GM19043 (cell line): ENCODE data around the gene NAPA.

Source experiments
- ATAC-seq: cut with Tn5 transposase; IDR thresholded peaks from one replicate; pipeline ENCODE4 v1.9.1; 2021; ENCODE audit warnings: low read depth; ENCODE audit not compliant: unreplicated experiment

The NAPA gene

GRCh38 chr19:47514869-47515588 lies at the start of gene NAPA:
TSS of gene NAPA (minus strand) at chr19:47515063. CDS start at chr19:47514940, 123 bp downstream.
- ATAC-seq, result peak; percentile 65

GRCh38 chr19:47564081-47564480 lies 49.2 kb upstream of the NAPA start:
- ATAC-seq, result no peak

DNA sequence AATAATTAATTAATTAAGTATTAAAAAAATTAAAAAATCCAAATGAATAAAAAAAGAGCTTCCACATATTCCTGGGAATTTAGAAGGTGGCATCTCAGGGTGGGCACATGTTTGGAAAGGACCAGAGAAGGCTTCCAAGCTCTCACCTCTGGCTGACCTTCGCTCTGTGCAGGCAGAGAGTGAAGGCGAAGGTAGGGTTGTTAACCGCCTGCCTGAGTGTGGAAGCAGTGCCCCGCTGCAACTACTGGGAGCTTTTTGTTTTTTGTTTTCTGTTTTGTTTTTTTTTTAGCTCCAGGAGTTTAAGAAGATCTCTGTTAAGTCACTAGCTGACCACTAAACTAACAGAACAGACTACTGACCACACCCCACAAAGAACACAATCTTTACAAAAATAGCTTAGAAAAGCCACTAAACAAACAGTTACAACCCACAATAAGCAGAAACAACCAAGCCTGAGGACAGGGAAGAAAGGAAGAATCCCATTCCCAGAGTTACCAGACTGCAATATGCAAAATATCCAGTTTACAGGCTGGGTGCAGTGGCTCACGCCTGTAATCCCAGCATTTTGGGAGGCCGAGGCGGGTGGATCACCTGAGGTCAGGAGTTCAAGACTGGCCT lies 46.7 kb upstream of the NAPA start:
- no peak for ATAC-seq

GRCh38 chr19:47560999-47561398 lies 46.1 kb upstream of the NAPA start:
- ATAC-seq, result no peak

- no peak for ATAC-seq
Measured at GRCh38 chr19:47550129-47550528, 35.3 kb upstream of the NAPA start.

DNA sequence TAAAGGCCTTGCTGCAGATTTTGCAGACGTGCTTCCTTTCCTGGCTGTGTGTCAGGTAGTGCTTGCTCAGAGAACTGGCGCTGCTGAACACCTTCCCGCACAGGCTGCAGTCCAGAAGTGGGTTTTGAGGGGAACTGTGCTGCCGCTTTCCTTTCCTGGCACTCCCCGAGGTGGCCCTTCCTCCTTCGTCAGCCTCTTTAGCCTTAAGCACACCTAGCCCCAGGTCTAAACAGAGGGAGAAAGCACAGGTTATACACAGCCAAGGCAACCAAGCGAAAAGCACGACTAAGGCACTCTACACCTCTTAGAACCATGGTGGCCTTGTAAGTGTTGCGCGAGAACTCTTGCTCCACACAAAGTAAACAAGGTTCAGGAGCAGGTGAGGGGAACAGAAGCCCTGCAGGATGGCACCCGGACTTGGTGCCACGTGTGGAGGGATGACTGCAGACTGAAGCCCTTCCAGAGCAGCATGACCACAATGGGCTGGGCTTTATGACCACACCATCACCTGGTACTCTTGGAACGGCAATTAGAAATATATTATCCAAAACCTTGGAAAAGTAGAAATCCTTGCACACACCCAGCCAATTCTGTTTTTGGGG lies 34.5 kb upstream of the NAPA start:
- ATAC-seq, result no peak

DNA sequence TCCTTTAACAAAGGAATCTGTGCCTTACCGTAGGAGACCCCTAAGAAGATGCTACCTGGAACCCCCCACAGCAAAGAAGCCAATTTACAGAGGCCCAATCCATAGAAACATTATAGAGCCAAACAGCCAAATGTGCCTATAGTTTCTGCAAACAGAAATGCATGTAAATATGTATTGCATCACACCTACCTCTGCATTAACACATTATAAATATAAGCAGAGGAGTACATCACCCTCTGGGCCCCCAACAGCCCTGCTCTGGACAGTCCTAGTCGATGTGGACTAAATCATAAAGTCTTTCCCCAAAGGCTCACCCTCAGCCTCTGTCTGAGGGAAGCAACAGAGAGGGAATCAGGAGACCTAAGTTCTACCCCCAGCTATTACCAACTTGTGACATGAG lies 32.3 kb upstream of the NAPA start:
- ATAC-seq, result no peak

DNA sequence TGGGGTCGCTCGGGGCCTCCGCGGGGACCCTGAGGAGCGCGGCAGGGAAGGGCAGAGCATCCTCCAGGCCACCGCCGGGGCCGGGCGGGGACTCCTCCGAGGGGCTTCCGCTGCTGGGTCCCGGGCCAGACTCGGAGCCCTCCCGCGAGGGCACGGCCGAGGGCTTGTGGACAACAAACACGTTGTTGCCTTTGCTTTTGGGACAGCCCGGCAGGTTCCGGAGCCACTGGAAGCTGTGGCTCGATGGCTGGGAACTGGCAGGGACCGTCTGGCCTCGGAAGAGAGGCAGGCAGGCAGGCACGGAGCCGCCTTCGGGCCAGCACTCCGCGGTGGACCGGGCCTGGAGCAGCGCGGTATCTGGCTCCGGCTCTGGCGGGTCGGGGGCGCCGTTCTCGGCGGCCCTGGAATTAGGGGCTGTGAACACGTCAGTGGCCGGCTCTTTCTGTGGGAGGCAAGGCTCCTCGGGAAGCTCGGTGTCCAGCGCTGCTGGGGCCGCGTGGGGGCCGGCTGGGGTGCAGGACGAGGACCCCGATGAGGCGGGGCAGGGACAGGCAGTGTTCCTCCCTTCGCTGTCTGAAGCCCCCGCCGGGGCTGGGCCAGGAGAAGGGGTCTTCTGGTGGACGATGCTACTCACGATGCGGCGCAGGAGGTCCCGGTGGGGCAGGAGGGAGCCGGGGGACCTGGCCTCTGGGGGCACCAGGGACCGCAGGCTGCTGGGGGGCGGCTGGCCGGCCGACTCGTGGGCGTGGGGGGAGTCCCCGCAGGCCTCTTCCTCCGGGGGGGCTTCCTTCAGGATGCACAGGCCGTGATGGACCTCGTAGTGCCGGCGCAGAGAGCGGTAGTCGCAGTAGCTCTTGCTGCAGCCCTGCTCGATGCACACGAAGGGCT lies 30.4 kb upstream of the NAPA start:
- no peak for ATAC-seq

GRCh38 chr19:47544476-47544875 lies 29.6 kb upstream of the NAPA start:
- no peak for ATAC-seq

- no peak for ATAC-seq
Measured at GRCh38 chr19:47544075-47544474, 29.2 kb upstream of the NAPA start.

GRCh38 chr19:47542030-47542475 lies 27.2 kb upstream of the NAPA start:
- no peak for ATAC-seq

- ATAC-seq, result no peak
Measured at GRCh38 chr19:47541518-47541917, 26.7 kb upstream of the NAPA start.

GRCh38 chr19:47540748-47541147 lies 25.9 kb upstream of the NAPA start:
- no peak for ATAC-seq

GRCh38 chr19:47539747-47540311 lies 25.0 kb upstream of the NAPA start:
- no peak for ATAC-seq

DNA sequence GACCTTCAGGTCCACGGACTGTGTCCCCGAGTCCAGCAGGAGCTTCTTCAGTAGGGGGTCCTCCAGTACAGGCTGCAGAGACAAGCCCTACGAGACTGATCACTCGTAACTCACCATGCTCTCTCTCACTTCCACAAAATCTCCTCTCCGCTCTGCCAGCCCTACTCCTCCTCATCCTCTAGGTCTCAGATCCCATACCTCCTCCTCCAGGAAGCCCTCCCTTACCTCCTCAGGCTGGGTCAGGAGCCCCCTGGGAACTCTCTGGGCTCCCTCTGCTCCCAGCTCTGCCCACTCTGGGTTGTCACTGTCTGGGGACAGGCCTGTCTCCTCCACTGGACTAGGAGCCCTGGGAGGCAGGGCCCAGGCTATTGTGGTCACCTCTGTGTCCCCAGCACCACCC lies 23.9 kb upstream of the NAPA start:
- ATAC-seq, result no peak

GRCh38 chr19:47537493-47537892 lies 22.6 kb upstream of the NAPA start:
- ATAC-seq, result no peak

DNA sequence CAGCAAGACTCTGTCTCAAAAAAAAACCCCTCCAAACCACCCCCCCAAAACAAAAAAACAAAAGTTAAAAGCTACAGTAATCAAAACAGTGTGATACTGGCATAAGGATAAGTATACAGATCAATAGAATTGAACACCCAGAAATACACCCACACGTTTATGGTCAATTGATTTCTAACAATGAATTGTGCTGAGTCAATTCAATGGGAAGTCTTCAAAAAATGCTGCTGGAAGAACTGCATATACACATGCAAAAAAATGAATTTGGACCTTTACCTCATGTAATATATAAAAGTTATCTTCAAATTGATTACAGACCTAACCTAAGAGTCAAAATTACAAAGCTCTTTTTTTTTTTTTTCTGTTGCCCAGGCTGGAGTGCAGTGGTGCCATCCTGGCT lies 19.8 kb upstream of the NAPA start:
- ATAC-seq, result no peak

DNA sequence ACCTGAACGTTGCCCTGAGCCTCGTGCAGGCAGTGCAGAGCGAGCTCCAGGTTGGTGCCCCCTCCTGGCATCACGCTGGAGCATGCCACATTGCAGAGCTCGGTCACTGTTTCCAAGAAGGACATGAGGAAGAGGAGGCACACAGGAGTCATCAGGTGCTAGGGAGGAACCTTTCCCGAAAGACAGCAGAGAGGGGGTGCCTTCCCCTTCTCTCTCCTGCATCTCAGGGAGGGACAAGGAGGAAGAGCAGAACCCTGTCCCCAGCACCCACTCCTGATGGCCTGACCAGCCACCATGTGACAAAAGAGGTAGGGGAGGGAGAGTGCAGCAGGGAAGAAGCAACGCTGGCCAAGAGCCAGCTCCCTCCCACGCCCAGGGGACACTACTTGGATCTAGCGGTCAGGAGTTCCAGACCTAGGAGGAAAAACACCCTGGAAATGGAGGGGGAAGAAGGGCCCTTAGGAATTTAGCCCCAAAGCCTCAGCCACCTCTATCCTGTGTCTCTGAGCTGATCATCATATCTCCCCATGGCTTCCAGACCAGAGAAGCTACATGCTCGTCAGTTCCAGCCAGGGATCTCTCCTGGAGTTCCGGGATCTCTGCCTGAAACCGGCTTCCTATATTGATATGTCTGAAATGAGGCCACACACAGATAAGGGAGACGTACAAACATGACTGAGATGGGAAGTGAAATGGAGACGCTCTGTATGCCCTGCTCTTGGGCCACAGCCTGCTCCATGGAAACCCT lies 17.0 kb upstream of the NAPA start:
- no peak for ATAC-seq

DNA sequence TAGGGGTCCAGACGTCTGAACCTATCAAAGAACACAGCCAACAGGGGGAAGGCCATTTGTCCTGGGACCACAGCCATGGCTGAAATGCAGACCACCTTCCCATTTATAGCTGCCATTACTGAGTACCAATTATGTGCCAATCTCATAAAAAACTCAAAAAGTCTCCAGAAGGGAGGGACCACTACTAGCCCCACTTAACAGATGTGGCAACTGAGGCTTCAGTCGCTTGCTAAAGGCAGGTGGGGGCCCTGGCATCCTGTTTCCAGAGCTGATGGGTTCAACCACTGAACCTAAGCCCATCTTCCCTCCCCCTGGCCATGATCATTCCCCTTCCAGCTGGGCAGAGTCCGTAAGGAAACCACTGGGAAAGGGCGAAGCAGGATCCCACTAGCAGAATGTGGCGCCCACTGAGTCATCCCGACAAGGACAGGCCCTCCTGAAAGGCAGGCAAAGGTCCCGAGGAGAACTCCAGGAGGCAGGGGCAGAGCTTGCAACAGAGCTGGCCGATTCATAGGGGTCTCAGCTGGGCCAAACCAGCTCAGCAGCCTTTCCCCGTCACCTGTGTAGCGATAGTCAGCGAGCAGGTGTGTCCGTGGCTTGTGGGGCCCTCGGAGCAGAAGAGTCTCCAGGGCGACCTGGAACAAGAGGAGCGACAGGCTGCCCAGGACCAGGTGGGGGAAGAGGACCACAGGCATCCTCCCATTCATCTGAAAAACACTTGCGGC lies 14.3 kb upstream of the NAPA start:
- no peak for ATAC-seq
